ENCODE measurements around the gene ECE2.

The ECE2 gene

DNA sequence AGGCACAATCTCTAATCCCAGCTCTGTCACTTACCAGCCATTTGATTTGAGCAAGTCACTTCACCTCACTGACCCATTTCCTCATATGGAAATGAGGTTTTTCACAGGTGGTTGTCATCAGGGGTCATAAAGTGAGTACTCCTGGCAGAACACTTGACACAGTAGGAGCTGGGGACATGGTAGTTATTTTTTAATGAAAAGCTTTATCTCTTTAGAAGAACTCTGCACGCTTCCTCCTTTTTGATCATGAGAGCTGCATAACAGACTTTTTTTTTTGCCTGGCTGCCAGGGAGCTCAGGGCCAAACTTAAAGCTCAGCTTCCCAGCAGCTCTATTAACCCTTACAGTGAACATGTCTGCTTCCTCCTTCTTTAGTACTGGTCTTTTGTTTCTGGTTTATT lies 38.0 kb upstream of the ECE2 start (continued):
- TF ChIP-seq ZNF121 (tag by site-specific recombination; IDR thresholded peaks at IDR 0.05) (no peak), WT1 (tag by site-specific recombination; IDR thresholded peaks at IDR 0.05) (no peak)
- TF ChIP-seq, protein P1, sequence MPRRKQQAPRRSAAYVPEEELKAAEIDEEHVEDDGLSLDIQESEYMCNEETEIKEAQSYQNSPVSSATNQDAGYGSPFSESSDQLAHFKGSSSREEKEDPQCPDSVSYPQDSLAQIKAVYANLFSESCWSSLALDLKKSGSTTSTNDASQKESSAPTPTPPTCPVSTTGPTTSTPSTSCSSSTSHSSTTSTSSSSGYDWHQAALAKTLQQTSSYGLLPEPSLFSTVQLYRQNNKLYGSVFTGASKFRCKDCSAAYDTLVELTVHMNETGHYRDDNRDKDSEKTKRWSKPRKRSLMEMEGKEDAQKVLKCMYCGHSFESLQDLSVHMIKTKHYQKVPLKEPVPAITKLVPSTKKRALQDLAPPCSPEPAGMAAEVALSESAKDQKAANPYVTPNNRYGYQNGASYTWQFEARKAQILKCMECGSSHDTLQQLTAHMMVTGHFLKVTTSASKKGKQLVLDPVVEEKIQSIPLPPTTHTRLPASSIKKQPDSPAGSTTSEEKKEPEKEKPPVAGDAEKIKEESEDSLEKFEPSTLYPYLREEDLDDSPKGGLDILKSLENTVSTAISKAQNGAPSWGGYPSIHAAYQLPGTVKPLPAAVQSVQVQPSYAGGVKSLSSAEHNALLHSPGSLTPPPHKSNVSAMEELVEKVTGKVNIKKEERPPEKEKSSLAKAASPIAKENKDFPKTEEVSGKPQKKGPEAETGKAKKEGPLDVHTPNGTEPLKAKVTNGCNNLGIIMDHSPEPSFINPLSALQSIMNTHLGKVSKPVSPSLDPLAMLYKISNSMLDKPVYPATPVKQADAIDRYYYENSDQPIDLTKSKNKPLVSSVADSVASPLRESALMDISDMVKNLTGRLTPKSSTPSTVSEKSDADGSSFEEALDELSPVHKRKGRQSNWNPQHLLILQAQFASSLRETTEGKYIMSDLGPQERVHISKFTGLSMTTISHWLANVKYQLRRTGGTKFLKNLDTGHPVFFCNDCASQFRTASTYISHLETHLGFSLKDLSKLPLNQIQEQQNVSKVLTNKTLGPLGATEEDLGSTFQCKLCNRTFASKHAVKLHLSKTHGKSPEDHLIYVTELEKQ (tag by site-specific recombination; IDR thresholded peaks at IDR 0.05; ENCODE audit: borderline replicate concordance) = no peak

DNA sequence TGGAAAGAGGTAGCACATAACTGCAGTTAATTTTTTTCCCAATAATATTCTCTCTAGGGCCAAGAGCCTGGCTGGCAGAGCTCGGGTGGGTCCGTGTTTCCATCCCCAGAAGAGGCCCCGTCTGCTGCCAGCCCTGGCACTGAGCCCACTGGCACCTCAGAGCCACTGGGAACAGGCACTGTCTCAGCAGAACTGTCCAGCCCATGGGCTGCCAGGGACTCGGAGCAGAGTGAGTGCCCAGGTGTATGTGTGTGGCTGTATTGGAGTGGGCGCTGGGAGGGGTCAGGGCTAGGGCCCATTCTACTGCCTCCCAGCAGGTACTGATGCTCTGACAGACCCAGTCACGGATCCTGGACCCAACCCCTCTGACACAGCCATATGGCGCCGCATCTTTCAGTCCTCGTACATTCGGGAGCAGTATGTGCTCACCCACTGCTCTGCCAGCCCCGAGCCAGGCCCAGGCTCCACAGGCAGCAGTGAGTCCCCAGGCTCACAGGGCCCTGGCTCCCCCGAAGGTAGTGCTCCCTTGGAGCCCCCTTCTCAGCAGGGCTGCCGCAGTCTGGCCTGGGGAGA lies 37.5 kb upstream of the ECE2 start:
- H3K4me3 ChIP-seq (ENCODE audit: low read depth, low read length) = no peak overlapping the region
- TF ChIP-seq ZNF350 (tag by site-specific recombination; IDR thresholded peaks at IDR 0.05) (no peak), ZNF10 (tag by site-specific recombination; IDR thresholded peaks at IDR 0.05) (no peak), KLF7 (tag by site-specific recombination; IDR thresholded peaks at IDR 0.05; ENCODE audit: borderline replicate concordance) (no peak), ZNF423 (tag by site-specific recombination; IDR thresholded peaks at IDR 0.05) (no peak), TRIM28 (IDR thresholded peaks at IDR 0.05; ENCODE audit: borderline replicate concordance, low read length) (no peak), REPIN1 (tag by site-specific recombination; IDR thresholded peaks at IDR 0.05; ENCODE audit: low read depth) (no peak), ZBTB8A (tag by site-specific recombination; IDR thresholded peaks at IDR 0.05) (no peak), ZNF302 (tag by site-specific recombination; IDR thresholded peaks at IDR 0.05; ENCODE audit: low read depth) (no peak), ZBTB21 (tag by site-specific recombination; IDR thresholded peaks at IDR 0.05) (no peak), ZNF274 (IDR thresholded peaks at IDR 0.05; ENCODE audit: low read length) (no peak), ZNF274 (tag by site-specific recombination; IDR thresholded peaks at IDR 0.05; ENCODE audit: borderline replicate concordance) (no peak), ZNF571 (tag by site-specific recombination; IDR thresholded peaks at IDR 0.05) (no peak), ZNF596 (tag by site-specific recombination; IDR thresholded peaks at IDR 0.05) (no peak), ZNF202 (tag by site-specific recombination; IDR thresholded peaks at IDR 0.05; ENCODE audit: borderline replicate concordance) (no peak), ZNF560 (tag by site-specific recombination; IDR thresholded peaks at IDR 0.05; ENCODE audit: borderline replicate concordance) (no peak), ZNF558 (tag by site-specific recombination; IDR thresholded peaks at IDR 0.05) (no peak), ZNF785 (tag by site-specific recombination; IDR thresholded peaks at IDR 0.05) (no peak)
- TF ChIP-seq, protein P2, sequence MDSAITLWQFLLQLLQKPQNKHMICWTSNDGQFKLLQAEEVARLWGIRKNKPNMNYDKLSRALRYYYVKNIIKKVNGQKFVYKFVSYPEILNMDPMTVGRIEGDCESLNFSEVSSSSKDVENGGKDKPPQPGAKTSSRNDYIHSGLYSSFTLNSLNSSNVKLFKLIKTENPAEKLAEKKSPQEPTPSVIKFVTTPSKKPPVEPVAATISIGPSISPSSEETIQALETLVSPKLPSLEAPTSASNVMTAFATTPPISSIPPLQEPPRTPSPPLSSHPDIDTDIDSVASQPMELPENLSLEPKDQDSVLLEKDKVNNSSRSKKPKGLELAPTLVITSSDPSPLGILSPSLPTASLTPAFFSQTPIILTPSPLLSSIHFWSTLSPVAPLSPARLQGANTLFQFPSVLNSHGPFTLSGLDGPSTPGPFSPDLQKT (IDR thresholded peaks at IDR 0.05; ENCODE audit: borderline replicate concordance, low read depth, low read length) = no peak
- TF ChIP-seq, protein P3, sequence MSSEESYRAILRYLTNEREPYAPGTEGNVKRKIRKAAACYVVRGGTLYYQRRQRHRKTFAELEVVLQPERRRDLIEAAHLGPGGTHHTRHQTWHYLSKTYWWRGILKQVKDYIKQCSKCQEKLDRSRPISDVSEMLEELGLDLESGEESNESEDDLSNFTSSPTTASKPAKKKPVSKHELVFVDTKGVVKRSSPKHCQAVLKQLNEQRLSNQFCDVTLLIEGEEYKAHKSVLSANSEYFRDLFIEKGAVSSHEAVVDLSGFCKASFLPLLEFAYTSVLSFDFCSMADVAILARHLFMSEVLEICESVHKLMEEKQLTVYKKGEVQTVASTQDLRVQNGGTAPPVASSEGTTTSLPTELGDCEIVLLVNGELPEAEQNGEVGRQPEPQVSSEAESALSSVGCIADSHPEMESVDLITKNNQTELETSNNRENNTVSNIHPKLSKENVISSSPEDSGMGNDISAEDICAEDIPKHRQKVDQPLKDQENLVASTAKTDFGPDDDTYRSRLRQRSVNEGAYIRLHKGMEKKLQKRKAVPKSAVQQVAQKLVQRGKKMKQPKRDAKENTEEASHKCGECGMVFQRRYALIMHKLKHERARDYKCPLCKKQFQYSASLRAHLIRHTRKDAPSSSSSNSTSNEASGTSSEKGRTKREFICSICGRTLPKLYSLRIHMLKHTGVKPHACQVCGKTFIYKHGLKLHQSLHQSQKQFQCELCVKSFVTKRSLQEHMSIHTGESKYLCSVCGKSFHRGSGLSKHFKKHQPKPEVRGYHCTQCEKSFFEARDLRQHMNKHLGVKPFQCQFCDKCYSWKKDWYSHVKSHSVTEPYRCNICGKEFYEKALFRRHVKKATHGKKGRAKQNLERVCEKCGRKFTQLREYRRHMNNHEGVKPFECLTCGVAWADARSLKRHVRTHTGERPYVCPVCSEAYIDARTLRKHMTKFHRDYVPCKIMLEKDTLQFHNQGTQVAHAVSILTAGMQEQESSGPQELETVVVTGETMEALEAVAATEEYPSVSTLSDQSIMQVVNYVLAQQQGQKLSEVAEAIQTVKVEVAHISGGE (tag by site-specific recombination; conservative IDR thresholded peaks at IDR 0.05; ENCODE audit: low read depth) = no peak
- TF ChIP-seq, protein P4, sequence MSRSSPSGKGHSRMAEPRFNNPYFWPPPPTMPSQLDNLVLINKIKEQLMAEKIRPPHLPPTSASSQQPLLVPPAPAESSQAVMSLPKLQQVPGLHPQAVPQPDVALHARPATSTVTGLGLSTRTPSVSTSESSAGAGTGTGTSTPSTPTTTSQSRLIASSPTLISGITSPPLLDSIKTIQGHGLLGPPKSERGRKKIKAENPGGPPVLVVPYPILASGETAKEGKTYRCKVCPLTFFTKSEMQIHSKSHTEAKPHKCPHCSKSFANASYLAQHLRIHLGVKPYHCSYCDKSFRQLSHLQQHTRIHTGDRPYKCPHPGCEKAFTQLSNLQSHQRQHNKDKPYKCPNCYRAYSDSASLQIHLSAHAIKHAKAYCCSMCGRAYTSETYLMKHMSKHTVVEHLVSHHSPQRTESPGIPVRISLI (tag by site-specific recombination; IDR thresholded peaks at IDR 0.05) = no peak
- POLR2A ChIA-PET = interaction anchor here (1.2 kb wide), 1 partner anchor 8 kb away, joined by 4 read pairs; no protein-coding TSS in a partner anchor
- no peaks in the 10 kb centered on the region for H3K9me3 ChIP-seq (ENCODE audit: control insufficient read depth, insufficient read depth, low read depth, low read length)
- H3K4me1 ChIP-seq (ENCODE audit: control insufficient read depth, insufficient read depth, low read length) = no peaks in the 10 kb centered on the region
- peaks cover 0 to 17% of the 10 kb centered on the region in 2 experiments; a peak in 1 of 3 replicates for H3K36me3 ChIP-seq (ENCODE audit: control insufficient read depth in 2 of 2, insufficient read depth in 1 of 2, low read length in 2 of 2)
- no peak overlapping the region for H3K27ac ChIP-seq (ENCODE audit: extremely low read depth, low read depth, low read length)
- CTCF ChIA-PET = interaction anchor here (0.8 to 8.7 kb wide), 3 partner anchors 9 to 11 kb away, joined by 5 to 66 read pairs (median 5); partner anchors contain the start of genes EEF1AKMT4 and VWA5B2

Data from HEK293 (cell line).